MM.1S (cell line): ENCODE data around the gene ENTPD5.

Experiments
- DNase-seq: peaks from one replicate; pipeline ENCODE4 v3.0.0-alpha.2; 2015
- H2AFZ ChIP-seq: fragments of 300-600 bp; sonication (generic); 2 replicates; pipeline ENCODE4 v1.6.0; 2016; ENCODE audit warnings: antibody characterized with exemption, low read length
- H3F3A ChIP-seq: fragments of 300-600 bp; sonication (generic); 2 replicates; pipeline ENCODE4 v1.6.1; 2016; ENCODE audit warnings: mild to moderate bottlenecking, antibody characterized with exemption, low read length, moderate library complexity, mixed read lengths; ENCODE audit not compliant: insufficient read depth
- H3K27ac ChIP-seq: fragments of 300-600 bp; sonication (generic); 2 replicates; pipeline ENCODE4 v1.5.1; 2016; ENCODE audit warnings: mild to moderate bottlenecking, low read length
- H3K27me3 ChIP-seq: fragments of 300-600 bp; sonication (generic); replicated peaks from 2 replicates; pipeline ENCODE4 v1.6.0; 2016; ENCODE audit warnings: low read length; ENCODE audit not compliant: insufficient read depth
- H3K36me3 ChIP-seq: fragments of 300-600 bp; sonication (generic); replicated peaks from 2 replicates; pipeline ENCODE4 v1.6.1; 2016; ENCODE audit warnings: mild to moderate bottlenecking, low read length, mixed read lengths; ENCODE audit not compliant: insufficient read depth
- H3K4me1 ChIP-seq: fragments of 300-600 bp; sonication (generic); 2 replicates; pipeline ENCODE4 v1.6.1; 2016; ENCODE audit warnings: low read length, mixed read lengths
- H3K4me2 ChIP-seq: fragments of 300-600 bp; sonication (generic); 2 replicates; pipeline ENCODE4 v1.6.0; 2016; ENCODE audit warnings: low read depth, low read length
- H3K4me3 ChIP-seq: fragments of 300-600 bp; sonication (generic); 2 replicates; pipeline ENCODE4 v1.5.1; 2016; ENCODE audit warnings: low read length, mixed read lengths
- H3K79me2 ChIP-seq: fragments of 300-600 bp; sonication (generic); 2 replicates; pipeline ENCODE4 v1.6.1; 2016; ENCODE audit warnings: mixed run types, low read length, mixed read lengths
- H3K9ac ChIP-seq: fragments of 300-600 bp; sonication (generic); 2 replicates; pipeline ENCODE4 v1.6.1; 2016; ENCODE audit warnings: low read length, mixed read lengths
- H3K9me2 ChIP-seq: fragments of 300-600 bp; sonication (generic); replicated peaks from 2 replicates; pipeline ENCODE4 v1.6.1; 2016; ENCODE audit warnings: mild to moderate bottlenecking, low read length, mixed read lengths; ENCODE audit not compliant: insufficient read depth
- H3K9me3 ChIP-seq: fragments of 300-600 bp; sonication (generic); replicated peaks from 2 replicates; pipeline ENCODE4 v1.6.1; 2016; ENCODE audit warnings: mild to moderate bottlenecking, low read length, mixed read lengths; ENCODE audit not compliant: insufficient read depth
- H4K20me1 ChIP-seq: fragments of 300-600 bp; sonication (generic); 2 replicates; pipeline ENCODE4 v1.6.1; 2016; ENCODE audit warnings: mild to moderate bottlenecking, low read length, moderate library complexity, mixed read lengths; ENCODE audit not compliant: insufficient read depth
- EZH2 ChIP-seq: fragments of 300-600 bp; sonication (generic); optimal IDR thresholded peaks from 2 replicates; pipeline ENCODE3; 2017; ENCODE audit warnings: low read depth, mild to moderate bottlenecking, antibody characterized with exemption, low read length, mixed read lengths
- EZH2phosphoT487 ChIP-seq: fragments of 300-600 bp; sonication (generic); IDR thresholded peaks from 2 replicates; pipeline ENCODE4 v1.6.1; 2018; ENCODE audit warnings: antibody characterized with exemption, low read length
- TF ChIP-seq, protein P1 (sequence below): fragments of 300-600 bp; sonication (generic); IDR thresholded peaks from 2 replicates; pipeline ENCODE4 v1.5.1; 2016; ENCODE audit warnings: antibody characterized with exemption, low read length, mixed read lengths

Gene ENTPD5

GRCh38 chr14:73942180-73942579 is 76.9 kb downstream of the ENTPD5 start:
- Histone ChIP-seq H2AFZ (no peak overlapping the region), H4K20me1 (no peaks in the 10 kb centered on the region; the same call in 1 of the 2 replicates), H3K4me3 (no peak overlapping the region), H3K79me2 (no peaks in the 10 kb centered on the region), H3F3A (no peaks in the 10 kb centered on the region), H3K9me3 (no peaks in the 10 kb centered on the region), H3K27me3 (no peaks in the 10 kb centered on the region), H3K27ac (no peak overlapping the region), H3K36me3 (no peaks in the 10 kb centered on the region), H3K9ac (no peak overlapping the region), H3K4me1 (no peaks in the 10 kb centered on the region), H3K4me2 (no peak overlapping the region), H3K9me2 (no peaks in the 10 kb centered on the region)
- no peak for DNase-seq
- TF ChIP-seq, protein P1, sequence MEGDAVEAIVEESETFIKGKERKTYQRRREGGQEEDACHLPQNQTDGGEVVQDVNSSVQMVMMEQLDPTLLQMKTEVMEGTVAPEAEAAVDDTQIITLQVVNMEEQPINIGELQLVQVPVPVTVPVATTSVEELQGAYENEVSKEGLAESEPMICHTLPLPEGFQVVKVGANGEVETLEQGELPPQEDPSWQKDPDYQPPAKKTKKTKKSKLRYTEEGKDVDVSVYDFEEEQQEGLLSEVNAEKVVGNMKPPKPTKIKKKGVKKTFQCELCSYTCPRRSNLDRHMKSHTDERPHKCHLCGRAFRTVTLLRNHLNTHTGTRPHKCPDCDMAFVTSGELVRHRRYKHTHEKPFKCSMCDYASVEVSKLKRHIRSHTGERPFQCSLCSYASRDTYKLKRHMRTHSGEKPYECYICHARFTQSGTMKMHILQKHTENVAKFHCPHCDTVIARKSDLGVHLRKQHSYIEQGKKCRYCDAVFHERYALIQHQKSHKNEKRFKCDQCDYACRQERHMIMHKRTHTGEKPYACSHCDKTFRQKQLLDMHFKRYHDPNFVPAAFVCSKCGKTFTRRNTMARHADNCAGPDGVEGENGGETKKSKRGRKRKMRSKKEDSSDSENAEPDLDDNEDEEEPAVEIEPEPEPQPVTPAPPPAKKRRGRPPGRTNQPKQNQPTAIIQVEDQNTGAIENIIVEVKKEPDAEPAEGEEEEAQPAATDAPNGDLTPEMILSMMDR: no peak
- TF ChIP-seq EZH2phosphoT487 (no peak), EZH2 (no peak)

DNA sequence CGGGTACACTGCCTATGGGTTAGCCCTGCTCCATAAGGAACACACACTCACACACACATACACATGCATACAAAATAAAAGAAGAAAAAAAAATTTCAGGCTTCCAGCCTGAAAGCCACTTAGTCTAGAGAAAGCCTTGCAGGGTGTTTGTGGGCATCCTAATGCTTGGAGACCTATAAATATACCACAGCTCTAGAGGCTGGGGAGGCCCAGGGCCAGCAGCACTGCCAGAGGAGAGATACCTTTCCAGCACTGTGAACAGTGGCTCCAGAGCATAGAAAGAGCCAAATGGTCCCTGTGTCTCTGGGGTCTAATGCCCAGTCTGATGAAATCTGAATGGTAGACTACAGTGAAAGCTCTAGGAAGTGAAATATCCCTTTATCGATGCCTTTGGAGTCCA is 82.1 kb downstream of the ENTPD5 start:
- Histone ChIP-seq H3K4me2 (no peak overlapping the region), H3K9ac (no peak overlapping the region), H3K4me1 (no peaks in the 10 kb centered on the region), H3K79me2 (no peaks in the 10 kb centered on the region), H2AFZ (no peak overlapping the region), H3K27me3 (no peaks in the 10 kb centered on the region), H3F3A (no peaks in the 10 kb centered on the region), H3K4me3 (no peak overlapping the region), H3K27ac (no peak overlapping the region), H3K9me2 (no peaks in the 10 kb centered on the region), H3K9me3 (no peaks in the 10 kb centered on the region), H3K36me3 (no peaks in the 10 kb centered on the region), H4K20me1 (no peaks in the 10 kb centered on the region; the same call in 1 of the 2 replicates)
- TF ChIP-seq EZH2 (no peak), EZH2phosphoT487 (no peak)
- TF ChIP-seq, protein P1: no peak
- no peak for DNase-seq

DNA sequence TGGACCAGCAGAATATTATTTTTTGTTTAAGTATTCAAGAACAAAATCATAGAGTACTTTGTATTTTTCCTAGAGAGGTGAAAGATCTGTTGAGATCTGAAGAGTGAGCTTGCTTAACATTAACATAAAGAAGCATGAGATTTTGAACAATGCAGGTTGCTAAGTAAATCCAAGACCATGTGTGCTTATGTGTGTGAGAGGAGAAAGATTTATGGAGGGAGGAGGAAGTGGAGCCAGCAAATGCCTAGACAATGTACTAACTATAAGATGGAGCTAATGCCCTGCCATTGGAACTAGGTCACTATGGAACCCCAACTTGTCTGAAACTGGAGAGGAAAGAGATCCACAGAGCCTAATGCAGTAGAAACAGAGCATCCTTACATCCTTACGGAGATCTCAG is 82.5 kb downstream of the ENTPD5 start:
- no peak overlapping the region for H3K9ac ChIP-seq
- no peak overlapping the region for H2AFZ ChIP-seq
- H3K79me2 ChIP-seq: no peaks in the 10 kb centered on the region
- no peak overlapping the region for H3K4me2 ChIP-seq
- TF ChIP-seq EZH2phosphoT487 (no peak), EZH2 (no peak)
- TF ChIP-seq, protein P1: no peak
- no peaks in the 10 kb centered on the region for H3K4me1 ChIP-seq
- H3K27me3 ChIP-seq: no peaks in the 10 kb centered on the region
- no peaks in the 10 kb centered on the region; the same call in 1 of the 2 replicates for H4K20me1 ChIP-seq
- H3K36me3 ChIP-seq: no peaks in the 10 kb centered on the region
- H3F3A ChIP-seq: no peaks in the 10 kb centered on the region
- H3K4me3 ChIP-seq: no peak overlapping the region
- no peak overlapping the region for H3K27ac ChIP-seq
- no peaks in the 10 kb centered on the region for H3K9me2 ChIP-seq
- no peak for DNase-seq
- H3K9me3 ChIP-seq: no peaks in the 10 kb centered on the region
